ENCODE measurements around the gene ROBO1. TPM values are rescaled to one million over a fixed set of nuclear protein-coding genes. Genes with fewer than 3 reads are reported as not detected.

Gene ROBO1
- total RNA-seq, 1 donor from 2014 or later = 71.7 TPM

- Histone ChIP-seq H3K27me3 (ENCODE audit: insufficient read depth, low read length) (no peaks in the 10 kb centered on the region), H3K4me3 (ENCODE audit: insufficient read depth, low read depth, low read length) (no peak overlapping the region), H3K4me2 (ENCODE audit: low read length) (no peak overlapping the region), H3K36me3 (ENCODE audit: insufficient read depth, low read length) (no peaks in the 10 kb centered on the region), H2AFZ (ENCODE audit: low read depth, low read length) (no peak overlapping the region), H4K20me1 (ENCODE audit: insufficient read depth, low read length) (no peaks in the 10 kb centered on the region), H3K9ac (ENCODE audit: low read length) (no peak overlapping the region), H3K27ac (ENCODE audit: low read depth, low read length) (no peak overlapping the region), H3K79me2 (ENCODE audit: insufficient read depth, low read length) (no peaks in the 10 kb centered on the region), H3K9me3 (ENCODE audit: insufficient read depth, low read depth, low read length) (no peaks in the 10 kb centered on the region), H3K4me1 (ENCODE audit: insufficient read depth, low read length) (no peaks in the 10 kb centered on the region)
- TF ChIP-seq EZH2 (IDR thresholded peaks at IDR 0.05; ENCODE audit: insufficient read depth, low read length) = no peak
- no peak for TF ChIP-seq CTCF (IDR thresholded peaks at IDR 0.05; ENCODE audit: insufficient read depth, low read depth, low read length)
- Mint-ChIP-seq H3K4me1 (ENCODE audit: low read depth, unreplicated experiment) (peaks cover 2% of the 10 kb centered on the region), H3K9me3 (ENCODE audit: unreplicated experiment) (no peaks in the 10 kb centered on the region), H3K27me3 (ENCODE audit: low read depth, unreplicated experiment) (no peaks in the 10 kb centered on the region), H3K4me3 (ENCODE audit: unreplicated experiment) (no peak overlapping the region), H3K27ac (ENCODE audit: unreplicated experiment) (no peak overlapping the region), H3K36me3 (ENCODE audit: low read depth, unreplicated experiment) (no peaks in the 10 kb centered on the region)
- DNase-seq (ENCODE audit: low read depth) (no peak), FAIRE-seq (no peak)
These were observed 180.6 kb downstream of the ROBO1 start for GRCh38 chr3:79587150-79587549.

DNA sequence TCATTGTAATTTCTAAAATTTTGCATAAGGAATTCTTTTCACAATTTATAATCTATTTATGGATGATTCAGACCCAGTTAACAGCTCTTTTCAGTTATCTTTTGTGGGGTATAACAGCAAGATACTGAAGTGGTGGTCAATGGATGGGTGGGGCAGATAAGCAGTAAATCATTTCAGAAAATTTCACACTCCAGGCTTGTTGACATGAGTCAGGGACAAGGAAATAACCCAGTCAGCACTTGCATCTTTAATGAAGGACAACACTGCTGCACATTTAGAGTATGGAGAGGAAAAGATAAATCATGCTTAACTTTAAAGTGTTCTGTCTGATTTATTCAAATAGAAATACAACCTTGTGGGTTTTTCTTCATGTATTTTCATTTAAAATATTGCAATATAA lies 181.6 kb downstream of the ROBO1 start:
- Histone ChIP-seq H3K4me1 (ENCODE audit: insufficient read depth, low read length) (no peaks in the 10 kb centered on the region), H3K4me2 (ENCODE audit: low read length) (no peak overlapping the region), H4K20me1 (ENCODE audit: insufficient read depth, low read length) (no peaks in the 10 kb centered on the region), H3K4me3 (ENCODE audit: insufficient read depth, low read depth, low read length) (no peak overlapping the region), H2AFZ (ENCODE audit: low read depth, low read length) (no peak overlapping the region), H3K27me3 (ENCODE audit: insufficient read depth, low read length) (no peaks in the 10 kb centered on the region), H3K9me3 (ENCODE audit: insufficient read depth, low read depth, low read length) (no peaks in the 10 kb centered on the region), H3K9ac (ENCODE audit: low read length) (no peak overlapping the region), H3K36me3 (ENCODE audit: insufficient read depth, low read length) (no peaks in the 10 kb centered on the region), H3K27ac (ENCODE audit: low read depth, low read length) (no peak overlapping the region), H3K79me2 (ENCODE audit: insufficient read depth, low read length) (no peaks in the 10 kb centered on the region)
- Mint-ChIP-seq H3K4me1 (ENCODE audit: low read depth, unreplicated experiment) (peaks cover 2% of the 10 kb centered on the region), H3K4me3 (ENCODE audit: unreplicated experiment) (no peak overlapping the region), H3K9me3 (ENCODE audit: unreplicated experiment) (no peaks in the 10 kb centered on the region), H3K27ac (ENCODE audit: unreplicated experiment) (no peak overlapping the region), H3K36me3 (ENCODE audit: low read depth, unreplicated experiment) (no peaks in the 10 kb centered on the region), H3K27me3 (ENCODE audit: low read depth, unreplicated experiment) (no peaks in the 10 kb centered on the region)
- FAIRE-seq = no peak
- no peak for DNase-seq (ENCODE audit: low read depth)
- TF ChIP-seq CTCF (IDR thresholded peaks at IDR 0.05; ENCODE audit: insufficient read depth, low read depth, low read length) (no peak), EZH2 (IDR thresholded peaks at IDR 0.05; ENCODE audit: insufficient read depth, low read length) (no peak)

- no peaks in the 10 kb centered on the region for H3K36me3 Mint-ChIP-seq (ENCODE audit: low read depth, unreplicated experiment)
- FAIRE-seq = no peak
These were observed 194.9 kb downstream of the ROBO1 start for GRCh38 chr3:79572930-79573329.

More at GRCh38 chr3:79572930-79573329, 194.9 kb downstream of the ROBO1 start:
- H3K36me3 ChIP-seq (ENCODE audit: insufficient read depth, low read length) = no peaks in the 10 kb centered on the region
- H3K4me2 ChIP-seq (ENCODE audit: low read length) = no peak overlapping the region
- H3K27me3 ChIP-seq (ENCODE audit: insufficient read depth, low read length) = no peaks in the 10 kb centered on the region
- no peaks in the 10 kb centered on the region for H4K20me1 ChIP-seq (ENCODE audit: insufficient read depth, low read length)
- no peaks in the 10 kb centered on the region for H3K79me2 ChIP-seq (ENCODE audit: insufficient read depth, low read length)
- no peak for DNase-seq (ENCODE audit: low read depth)
- Mint-ChIP-seq H3K4me1 (ENCODE audit: low read depth, unreplicated experiment) (no peaks in the 10 kb centered on the region), H3K27ac (ENCODE audit: unreplicated experiment) (no peak overlapping the region), H3K9me3 (ENCODE audit: unreplicated experiment) (no peaks in the 10 kb centered on the region), H3K27me3 (ENCODE audit: low read depth, unreplicated experiment) (no peaks in the 10 kb centered on the region), H3K4me3 (ENCODE audit: unreplicated experiment) (no peak overlapping the region)
- no peaks in the 10 kb centered on the region for H3K9me3 ChIP-seq (ENCODE audit: insufficient read depth, low read depth, low read length)
- no peak for TF ChIP-seq EZH2 (IDR thresholded peaks at IDR 0.05; ENCODE audit: insufficient read depth, low read length)
- TF ChIP-seq CTCF (IDR thresholded peaks at IDR 0.05; ENCODE audit: insufficient read depth, low read depth, low read length) = no peak
- H2AFZ ChIP-seq (ENCODE audit: low read depth, low read length) = no peak overlapping the region
- H3K4me1 ChIP-seq (ENCODE audit: insufficient read depth, low read length) = no peaks in the 10 kb centered on the region
- no peak overlapping the region for H3K27ac ChIP-seq (ENCODE audit: low read depth, low read length)
- H3K9ac ChIP-seq (ENCODE audit: low read length) = no peak overlapping the region
- H3K4me3 ChIP-seq (ENCODE audit: insufficient read depth, low read depth, low read length) = no peak overlapping the region
